Gastroesophageal sphincter (tissue), 3 donors: ENCODE results near the gene DMC1.

Experiments
- EP300 ChIP-seq: sonication (generic); formaldehyde crosslinking; IDR thresholded peaks from one replicate; pipeline ENCODE4 v1.6.1; 2017; ENCODE audit warnings: antibody characterized with exemption, mild to moderate bottlenecking
- POLR2A ChIP-seq, 2 donors: fragments of 450-650 bp; IDR thresholded peaks; one replicate each; pipeline ENCODE4 v1.6.1; 2017; ENCODE audit warnings: antibody characterized with exemption in 2 of 2, mild to moderate bottlenecking in 2 of 2, moderate library complexity in 1 of 2
- POLR2AphosphoS5 ChIP-seq: sonication (generic); formaldehyde crosslinking; IDR thresholded peaks from one replicate; pipeline ENCODE4 v1.6.1; 2017; ENCODE audit warnings: antibody characterized with exemption
- TF ChIP-seq, protein P1 (sequence below), 4 experiments: fragments of 200-600 bp in 2 of 4; fragments of 450-650 bp in 2 of 4; sonication (generic) in 1 of 4; IDR thresholded peaks; one replicate each; pipeline ENCODE4 v1.5.1; 2017 to 2019; ENCODE audit warnings: antibody characterized with exemption in 4 of 4, mild to moderate bottlenecking in 2 of 4, moderate library complexity in 2 of 4

GRCh38 chr22:38477585-38477984, 92.4 kb downstream of the DMC1 start:
- TF ChIP-seq, protein P1, sequence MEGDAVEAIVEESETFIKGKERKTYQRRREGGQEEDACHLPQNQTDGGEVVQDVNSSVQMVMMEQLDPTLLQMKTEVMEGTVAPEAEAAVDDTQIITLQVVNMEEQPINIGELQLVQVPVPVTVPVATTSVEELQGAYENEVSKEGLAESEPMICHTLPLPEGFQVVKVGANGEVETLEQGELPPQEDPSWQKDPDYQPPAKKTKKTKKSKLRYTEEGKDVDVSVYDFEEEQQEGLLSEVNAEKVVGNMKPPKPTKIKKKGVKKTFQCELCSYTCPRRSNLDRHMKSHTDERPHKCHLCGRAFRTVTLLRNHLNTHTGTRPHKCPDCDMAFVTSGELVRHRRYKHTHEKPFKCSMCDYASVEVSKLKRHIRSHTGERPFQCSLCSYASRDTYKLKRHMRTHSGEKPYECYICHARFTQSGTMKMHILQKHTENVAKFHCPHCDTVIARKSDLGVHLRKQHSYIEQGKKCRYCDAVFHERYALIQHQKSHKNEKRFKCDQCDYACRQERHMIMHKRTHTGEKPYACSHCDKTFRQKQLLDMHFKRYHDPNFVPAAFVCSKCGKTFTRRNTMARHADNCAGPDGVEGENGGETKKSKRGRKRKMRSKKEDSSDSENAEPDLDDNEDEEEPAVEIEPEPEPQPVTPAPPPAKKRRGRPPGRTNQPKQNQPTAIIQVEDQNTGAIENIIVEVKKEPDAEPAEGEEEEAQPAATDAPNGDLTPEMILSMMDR (IDR thresholded peaks at IDR 0.05) = no peak
- TF ChIP-seq POLR2A (IDR thresholded peaks at IDR 0.05) (no peak), POLR2AphosphoS5 (no peak), EP300 (no peak)
